GM12878 (cell line): Measurements from ENCODE around the gene ANKRD17. TPM values are rescaled to one million over a fixed set of nuclear protein-coding genes. Genes with fewer than 3 reads are reported as not detected.

Experiments used
- ASH2L ChIP-seq: fragments of 300-600, 200-600 bp; sonication (generic); IDR thresholded peaks from 2 replicates; pipeline ENCODE4 v1.6.1; 2017; ENCODE audit warnings: low read depth, mild to moderate bottlenecking, borderline replicate concordance
- CHD2 ChIP-seq: IDR thresholded peaks from 2 replicates; pipeline ENCODE4 v1.6.1; 2011; ENCODE audit warnings: low read depth, low read length, improper control_type of control experiment, borderline replicate concordance
- CREM ChIP-seq: IDR thresholded peaks from 2 replicates; pipeline ENCODE4 v1.6.1; 2014; ENCODE audit warnings: antibody characterized with exemption, low read depth
- HDAC6 ChIP-seq: fragments of 200-600 bp; sonication (generic); IDR thresholded peaks from one replicate; pipeline ENCODE4 v1.8.0; 2017; ENCODE audit warnings: antibody characterized with exemption; ENCODE audit not compliant: unreplicated experiment
- KLF5 ChIP-seq: fragments of 450-650 bp; IDR thresholded peaks from 2 replicates; pipeline ENCODE4 v1.6.1; 2014; ENCODE audit warnings: mild to moderate bottlenecking; ENCODE audit not compliant: partially characterized antibody
- MTA2 ChIP-seq: fragments of 450-650 bp; IDR thresholded peaks from 2 replicates; pipeline ENCODE4 v1.6.1; 2016; ENCODE audit warnings: low read depth, mild to moderate bottlenecking, moderate library complexity
- MTA3 ChIP-seq: IDR thresholded peaks from 2 replicates; pipeline ENCODE4 v1.6.1; 2012; ENCODE audit warnings: low read length, inconsistent platforms, borderline replicate concordance
- MYB ChIP-seq: fragments of 150-350 bp; IDR thresholded peaks from 2 replicates; pipeline ENCODE4 v1.6.1; 2014; ENCODE audit warnings: mild to moderate bottlenecking, low read depth, low read length, borderline replicate concordance
- NBN ChIP-seq: fragments of 450-650 bp; IDR thresholded peaks from 2 replicates; pipeline ENCODE4 v1.6.1; 2016
- NFIC ChIP-seq: IDR thresholded peaks from 2 replicates; pipeline ENCODE4 v1.6.1; 2012; ENCODE audit warnings: low read depth, mild to moderate bottlenecking, inconsistent platforms, low read length, moderate library complexity
- NR2C1 ChIP-seq: fragments of 450-650 bp; IDR thresholded peaks from 2 replicates; pipeline ENCODE4 v1.6.1; 2017; ENCODE audit warnings: antibody characterized with exemption, mild to moderate bottlenecking, moderate library complexity
- NR2F1 ChIP-seq: fragments of 450-650 bp; conservative IDR thresholded peaks from 2 replicates; pipeline ENCODE4 v1.6.1; 2017; ENCODE audit warnings: mild to moderate bottlenecking
- PAX8 ChIP-seq: fragments of 450-650 bp; IDR thresholded peaks from 2 replicates; pipeline ENCODE4 v1.6.1; 2017; ENCODE audit warnings: mild to moderate bottlenecking, moderate library complexity
- POU2F2 ChIP-seq: IDR thresholded peaks from 3 replicates; pipeline ENCODE4 v1.6.1; 2011; ENCODE audit warnings: low read depth, mild to moderate bottlenecking, low read length, borderline replicate concordance
- RAD51 ChIP-seq: fragments of 450-650 bp; IDR thresholded peaks from 2 replicates; pipeline ENCODE4 v1.6.1; 2016; ENCODE audit warnings: moderate library complexity, mild to moderate bottlenecking, inconsistent platforms
- SIX5 ChIP-seq: IDR thresholded peaks from 2 replicates; pipeline ENCODE4 v1.6.1; 2011; ENCODE audit warnings: mild to moderate bottlenecking, low read depth, low read length, moderate library complexity; ENCODE audit not compliant: severe bottlenecking
- SPI1 ChIP-seq: IDR thresholded peaks from 2 replicates; pipeline ENCODE4 v1.6.1; 2011; ENCODE audit warnings: low read depth, mild to moderate bottlenecking, low read length, moderate library complexity, borderline replicate concordance; ENCODE audit not compliant: insufficient read depth
- SREBF1 ChIP-seq: IDR thresholded peaks from 2 replicates; pipeline ENCODE4 v1.6.1; 2012; ENCODE audit warnings: mild to moderate bottlenecking, low read length
- STAT1 ChIP-seq: fragments of 450-650 bp; conservative IDR thresholded peaks from 2 replicates; pipeline ENCODE4 v1.6.1; 2014; ENCODE audit warnings: antibody characterized with exemption, mild to moderate bottlenecking
- SUZ12 ChIP-seq: fragments of 200-600 bp; sonication (generic); IDR thresholded peaks from one replicate; pipeline ENCODE4 v1.6.1; 2018; ENCODE audit warnings: antibody characterized with exemption, mild to moderate bottlenecking; ENCODE audit not compliant: unreplicated experiment
- TBL1XR1 ChIP-seq: IDR thresholded peaks from 2 replicates; pipeline ENCODE4 v1.6.1; 2012; ENCODE audit warnings: low read depth, low read length, improper control_type of control experiment
- YBX1 ChIP-seq: fragments of 450-650 bp; IDR thresholded peaks from 2 replicates; pipeline ENCODE4 v1.6.1; 2016; ENCODE audit warnings: antibody characterized with exemption
- ZNF217 ChIP-seq: fragments of 450-650 bp; IDR thresholded peaks from 2 replicates; pipeline ENCODE4 v1.6.1; 2017; ENCODE audit warnings: antibody characterized with exemption, mild to moderate bottlenecking
- polyA plus RNA-seq, 11 experiments: library from polyadenylated mRNA; depleted of rRNA in 4 of 11; unstranded in 6 of 11; stranded (reverse) in 5 of 11; fragments of >200 nt; fragmentation: Nextera tagmentation in 4 of 11; fragmentation: Illumina TruSeq in 1 of 11; extraction: Ambion mirVana in 4 of 11; extraction: Trizol in 1 of 11; gene quantifications; 1 replicate in 1 of 11; 2 replicates in 10 of 11; pipeline versions ENCODE4 v1.2.1 to v1.2.3, GENCODE V29; 2011 to 2016; ENCODE audit warnings: inconsistent platforms in 2 of 11, missing spikeins in 2 of 11, low read depth in 1 of 11
- total RNA-seq, 4 experiments: library from RNA; depleted of rRNA in 3 of 4; stranded (reverse); fragments of >200 nt in 3 of 4; fragmentation: Illumina TruSeq in 1 of 4; extraction: Trizol in 1 of 4; gene quantifications; 2 replicates each; pipeline versions ENCODE4 v1.2.1 to v1.2.3, GENCODE V29; 2013 to 2021
- TF ChIP-seq, protein P1 (sequence below): fragments of 450-650 bp; IDR thresholded peaks from 2 replicates; pipeline ENCODE4 v1.6.1; 2016; ENCODE audit warnings: mild to moderate bottlenecking
- TF ChIP-seq, protein P2 (sequence below): IDR thresholded peaks from 2 replicates; pipeline ENCODE4 v1.6.1; 2012; ENCODE audit warnings: low read length, inconsistent platforms
- TF ChIP-seq, protein P3 (sequence below): fragments of 450-650 bp; IDR thresholded peaks from 2 replicates; pipeline ENCODE4 v1.6.1; 2017; ENCODE audit warnings: mild to moderate bottlenecking, low read depth, inconsistent platforms; ENCODE audit not compliant: poor library complexity, severe bottlenecking

Gene ANKRD17
- total and polyA plus RNA-seq, 10 of the 15 experiments (the other 5 are each of a cell fraction or from before 2014, with no cell fraction given) = 11.7 to 46.5 (median 32.6) TPM

DNA sequence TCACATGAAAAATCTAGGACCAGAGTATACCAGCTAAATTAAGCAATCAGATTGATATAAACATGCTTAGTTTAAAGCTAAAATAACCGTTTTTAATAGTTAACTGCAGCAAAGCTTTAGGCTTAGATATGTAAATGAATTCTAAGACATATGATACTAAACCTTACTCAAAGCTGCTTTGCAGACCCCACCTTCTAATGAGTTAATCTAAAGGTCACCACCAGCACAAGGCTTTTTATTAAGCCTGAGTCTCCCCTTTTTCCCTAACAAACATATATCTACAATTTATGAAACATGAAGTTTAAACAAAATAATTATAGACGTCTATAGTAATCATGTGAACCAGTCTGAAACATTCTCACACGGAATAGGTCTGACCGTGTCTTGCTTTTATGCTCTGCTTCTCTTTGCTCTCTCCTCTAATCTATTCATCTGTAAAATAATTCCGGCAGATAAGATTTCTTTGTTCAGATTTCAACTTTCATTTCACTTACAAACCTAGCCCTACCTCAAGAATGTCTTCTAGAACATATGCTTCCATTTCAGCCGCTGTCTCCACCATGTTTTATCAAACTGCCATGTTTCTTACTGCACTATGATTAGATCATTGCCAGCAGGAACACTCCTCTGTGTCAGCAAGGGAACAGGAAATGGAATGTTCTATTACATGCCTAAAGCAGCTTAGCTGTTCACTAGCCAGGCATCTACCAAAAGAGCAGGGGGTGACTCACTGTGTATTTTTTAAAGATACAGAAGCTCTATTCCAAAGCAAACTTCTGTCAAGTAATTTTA, 35.9 kb downstream of the ANKRD17 start (continued):
- TF ChIP-seq SUZ12 = no peak
- TF ChIP-seq SIX5 = peak; percentile 56
- TF ChIP-seq NR2F1 = no peak
- TF ChIP-seq SPI1 = no peak
- no peak for TF ChIP-seq HDAC6
- TF ChIP-seq, protein P1, sequence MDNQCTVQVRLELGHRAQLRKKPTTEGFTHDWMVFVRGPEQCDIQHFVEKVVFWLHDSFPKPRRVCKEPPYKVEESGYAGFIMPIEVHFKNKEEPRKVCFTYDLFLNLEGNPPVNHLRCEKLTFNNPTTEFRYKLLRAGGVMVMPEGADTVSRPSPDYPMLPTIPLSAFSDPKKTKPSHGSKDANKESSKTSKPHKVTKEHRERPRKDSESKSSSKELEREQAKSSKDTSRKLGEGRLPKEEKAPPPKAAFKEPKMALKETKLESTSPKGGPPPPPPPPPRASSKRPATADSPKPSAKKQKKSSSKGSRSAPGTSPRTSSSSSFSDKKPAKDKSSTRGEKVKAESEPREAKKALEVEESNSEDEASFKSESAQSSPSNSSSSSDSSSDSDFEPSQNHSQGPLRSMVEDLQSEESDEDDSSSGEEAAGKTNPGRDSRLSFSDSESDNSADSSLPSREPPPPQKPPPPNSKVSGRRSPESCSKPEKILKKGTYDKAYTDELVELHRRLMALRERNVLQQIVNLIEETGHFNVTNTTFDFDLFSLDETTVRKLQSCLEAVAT = peak; percentile 59; the same call in 1 of the 2 replicates
- no peak for TF ChIP-seq NR2C1
- peak; percentile 91 for TF ChIP-seq SREBF1
- peak; percentile 58 for TF ChIP-seq CREM
- no peak for TF ChIP-seq MTA2
- no peak for TF ChIP-seq ZNF217
- TF ChIP-seq MTA3 = 0 out of 2 replicates have a peak, but pooled peaks have one; percentile 22
- no peak for TF ChIP-seq TBL1XR1
- TF ChIP-seq RAD51 = no peak
- peak; percentile 92 for TF ChIP-seq KLF5
- TF ChIP-seq NBN = peak; percentile 60; the same call in 1 of the 2 replicates
- peak; percentile 63 for TF ChIP-seq NFIC
- TF ChIP-seq, protein P2, sequence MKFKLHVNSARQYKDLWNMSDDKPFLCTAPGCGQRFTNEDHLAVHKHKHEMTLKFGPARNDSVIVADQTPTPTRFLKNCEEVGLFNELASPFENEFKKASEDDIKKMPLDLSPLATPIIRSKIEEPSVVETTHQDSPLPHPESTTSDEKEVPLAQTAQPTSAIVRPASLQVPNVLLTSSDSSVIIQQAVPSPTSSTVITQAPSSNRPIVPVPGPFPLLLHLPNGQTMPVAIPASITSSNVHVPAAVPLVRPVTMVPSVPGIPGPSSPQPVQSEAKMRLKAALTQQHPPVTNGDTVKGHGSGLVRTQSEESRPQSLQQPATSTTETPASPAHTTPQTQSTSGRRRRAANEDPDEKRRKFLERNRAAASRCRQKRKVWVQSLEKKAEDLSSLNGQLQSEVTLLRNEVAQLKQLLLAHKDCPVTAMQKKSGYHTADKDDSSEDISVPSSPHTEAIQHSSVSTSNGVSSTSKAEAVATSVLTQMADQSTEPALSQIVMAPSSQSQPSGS = peak; percentile 85
- no peak for TF ChIP-seq PAX8
- TF ChIP-seq STAT1 = no peak
- TF ChIP-seq, protein P3, sequence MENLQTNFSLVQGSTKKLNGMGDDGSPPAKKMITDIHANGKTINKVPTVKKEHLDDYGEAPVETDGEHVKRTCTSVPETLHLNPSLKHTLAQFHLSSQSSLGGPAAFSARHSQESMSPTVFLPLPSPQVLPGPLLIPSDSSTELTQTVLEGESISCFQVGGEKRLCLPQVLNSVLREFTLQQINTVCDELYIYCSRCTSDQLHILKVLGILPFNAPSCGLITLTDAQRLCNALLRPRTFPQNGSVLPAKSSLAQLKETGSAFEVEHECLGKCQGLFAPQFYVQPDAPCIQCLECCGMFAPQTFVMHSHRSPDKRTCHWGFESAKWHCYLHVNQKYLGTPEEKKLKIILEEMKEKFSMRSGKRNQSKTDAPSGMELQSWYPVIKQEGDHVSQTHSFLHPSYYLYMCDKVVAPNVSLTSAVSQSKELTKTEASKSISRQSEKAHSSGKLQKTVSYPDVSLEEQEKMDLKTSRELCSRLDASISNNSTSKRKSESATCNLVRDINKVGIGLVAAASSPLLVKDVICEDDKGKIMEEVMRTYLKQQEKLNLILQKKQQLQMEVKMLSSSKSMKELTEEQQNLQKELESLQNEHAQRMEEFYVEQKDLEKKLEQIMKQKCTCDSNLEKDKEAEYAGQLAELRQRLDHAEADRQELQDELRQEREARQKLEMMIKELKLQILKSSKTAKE = peak; percentile 49
- TF ChIP-seq CHD2 = no peak
- no peak for TF ChIP-seq ASH2L
- TF ChIP-seq POU2F2 = no peak; the same call in 2 of the 3 replicates
- no peak for TF ChIP-seq YBX1
- no peak for TF ChIP-seq MYB
